GM20000 (cell line): ENCODE measurements around the gene FOXO6.

Experiments
- DNase-seq: peaks from one replicate; pipeline ENCODE4 v3.0.0; 2012; ENCODE audit warnings: low spot score
- CTCF ChIP-seq: IDR thresholded peaks from 2 replicates; pipeline ENCODE4 v1.5.1; 2012; ENCODE audit warnings: mild to moderate bottlenecking, control low read depth; ENCODE audit errors: extremely low read depth, missing control alignments

FOXO6 gene

GRCh38 chr1:41341772-41342562 is 19.3 kb upstream of the FOXO6 start:
- TF ChIP-seq CTCF, result no peak
- DNase-seq, result no peak

GRCh38 chr1:41342774-41343355 is 18.4 kb upstream of the FOXO6 start:
- TF ChIP-seq CTCF, result no peak
- no peak for DNase-seq

- no peak for DNase-seq
Measured at GRCh38 chr1:41343790-41344699, 17.2 kb upstream of the FOXO6 start.

GRCh38 chr1:41344708-41345159 is 16.5 kb upstream of the FOXO6 start:
- TF ChIP-seq CTCF, result no peak
- DNase-seq, result no peak

More at GRCh38 chr1:41343790-41344699, 17.2 kb upstream of the FOXO6 start:
- no peak for TF ChIP-seq CTCF

GRCh38 chr1:41345434-41346075 is 15.7 kb upstream of the FOXO6 start:
- DNase-seq, result no peak

GRCh38 chr1:41347276-41347675 is 14.0 kb upstream of the FOXO6 start:
- no peak for TF ChIP-seq CTCF
- DNase-seq, result no peak

More at GRCh38 chr1:41345434-41346075, 15.7 kb upstream of the FOXO6 start:
- no peak for TF ChIP-seq CTCF
